GM18499 (cell line): ENCODE results near the gene HBEGF.

ENCODE experiments used
- ATAC-seq: cut with Tn5 transposase; IDR thresholded peaks from one replicate; pipeline ENCODE4 v1.9.1; 2021; ENCODE audit warnings: moderate number of reproducible peaks; ENCODE audit not compliant: insufficient read depth, unreplicated experiment

Gene HBEGF

GRCh38 chr5:140310434-140310833 lies 36.0 kb downstream of the HBEGF start:
- no peak for ATAC-seq

GRCh38 chr5:140309706-140310249 lies 36.6 kb downstream of the HBEGF start:
- no peak for ATAC-seq

GRCh38 chr5:140305471-140305870 lies 40.9 kb downstream of the HBEGF start:
- no peak for ATAC-seq

GRCh38 chr5:140303966-140304365 lies 42.4 kb downstream of the HBEGF start:
- no peak for ATAC-seq

GRCh38 chr5:140302786-140303639 lies 43.4 kb downstream of the HBEGF start, which contains the start of gene PFDN1:
Gene PFDN1, minus strand, starts transcription at chr5:140303101. Its CDS starts 28 bp downstream, at chr5:140303073.
- peak; percentile 64 for ATAC-seq

DNA sequence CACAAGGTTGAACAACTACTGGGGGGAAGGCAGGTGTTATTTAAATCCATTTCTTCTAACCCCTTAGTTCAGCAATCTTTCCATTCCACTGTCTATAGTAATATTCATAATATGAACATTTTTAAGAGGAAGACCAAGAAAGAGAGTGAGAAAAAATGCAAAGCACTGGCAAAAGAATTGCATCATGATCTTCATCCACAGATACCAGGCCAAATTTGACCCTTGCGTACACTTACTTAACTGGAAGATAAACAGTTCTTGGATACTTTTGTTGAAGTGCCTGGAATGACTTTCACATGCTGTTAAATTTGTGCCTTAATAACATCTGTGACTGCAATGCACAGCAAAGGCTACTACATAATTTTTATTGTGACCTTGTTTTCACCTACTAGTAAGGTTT lies 45.3 kb downstream of the HBEGF start:
- no peak for ATAC-seq

DNA sequence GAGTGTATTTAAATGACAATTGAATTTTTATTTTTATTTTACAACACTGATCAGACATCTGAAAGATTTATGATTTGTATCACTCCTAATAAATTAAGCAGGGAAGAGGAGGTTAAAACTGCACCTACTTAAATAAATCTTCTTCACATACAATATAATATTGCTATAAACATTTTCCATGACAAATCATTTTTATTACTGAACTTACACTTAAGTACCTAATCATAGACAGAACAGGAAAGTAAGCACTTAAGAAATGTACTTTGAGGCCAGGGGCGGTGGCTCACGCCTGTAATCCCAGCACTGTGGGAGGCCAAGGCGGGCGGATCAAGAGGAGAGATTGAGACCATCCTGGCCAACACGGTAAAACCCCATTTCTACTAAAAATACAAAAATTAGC lies 47.3 kb downstream of the HBEGF start:
- no peak for ATAC-seq

- ATAC-seq = no peak
Measured at GRCh38 chr5:140298183-140298601, 48.2 kb downstream of the HBEGF start.

DNA sequence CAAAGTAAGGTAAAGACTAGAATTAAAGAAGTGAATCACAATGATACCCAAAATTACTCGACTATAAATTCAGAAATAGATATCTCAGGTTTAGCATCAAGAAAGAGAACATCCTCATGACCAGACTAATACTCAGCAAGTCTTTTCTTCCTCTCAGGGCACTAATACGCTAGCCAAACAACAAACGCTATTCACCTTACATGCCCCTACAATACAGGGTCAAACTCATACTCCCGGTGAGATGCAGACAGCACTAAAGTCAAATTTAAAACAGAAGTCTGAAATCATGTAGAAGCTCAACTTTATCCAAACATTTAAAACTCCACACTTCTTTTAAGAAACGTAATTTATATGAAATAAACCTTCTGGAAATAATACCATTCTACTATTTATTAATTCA lies 49.1 kb downstream of the HBEGF start:
- no peak for ATAC-seq

- no peak for ATAC-seq
Measured at GRCh38 chr5:140296289-140296688, 50.1 kb downstream of the HBEGF start.

DNA sequence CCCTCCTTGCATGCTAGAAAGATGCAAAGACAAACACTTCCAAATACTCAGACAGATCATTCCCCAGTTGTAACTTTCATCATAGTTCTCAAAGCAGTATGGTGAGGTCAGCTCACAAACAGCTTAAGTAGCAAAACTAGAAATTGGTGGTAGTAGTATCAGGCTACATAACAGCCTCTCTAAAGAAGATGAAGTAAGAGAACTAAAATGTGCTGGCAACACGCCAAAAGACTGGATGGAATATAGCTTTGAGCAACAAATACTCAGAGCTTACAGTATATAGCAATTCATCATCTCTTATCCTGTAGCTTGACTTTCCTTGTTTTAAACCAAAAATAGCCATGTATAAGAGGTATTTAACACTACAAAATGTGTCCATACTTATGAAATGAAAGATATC lies 51.0 kb downstream of the HBEGF start:
- no peak for ATAC-seq

DNA sequence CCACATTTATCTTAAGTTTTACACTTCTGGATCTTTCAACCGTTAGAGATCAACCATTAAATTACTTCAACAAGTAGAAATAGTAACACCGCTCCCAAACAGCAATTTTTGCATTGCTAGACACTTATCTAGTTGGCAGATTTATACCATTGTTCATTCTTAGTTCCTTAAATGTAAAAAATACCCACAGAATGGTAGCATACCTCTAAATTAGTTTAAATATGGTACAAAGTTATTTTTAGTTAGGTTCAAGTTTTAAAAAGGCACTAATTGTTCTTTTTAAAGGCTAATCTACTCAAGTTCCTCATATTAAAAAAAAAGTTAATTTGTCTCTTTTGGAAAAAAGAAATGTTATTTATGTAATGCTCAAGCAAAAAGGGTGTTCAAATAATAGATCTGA lies 51.6 kb downstream of the HBEGF start:
- no peak for ATAC-seq

DNA sequence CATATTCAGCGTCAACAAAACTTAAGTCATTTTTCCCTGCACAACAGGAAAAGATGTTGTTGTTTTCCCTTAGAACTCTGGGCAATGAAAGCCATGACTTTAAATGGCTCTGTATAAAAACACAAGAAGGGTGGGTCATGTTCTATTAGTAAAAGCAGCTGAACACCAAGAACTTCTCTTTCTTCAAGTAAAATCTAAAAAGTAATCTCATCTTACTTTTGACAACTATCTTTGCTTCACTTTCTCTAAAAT lies 52.6 kb downstream of the HBEGF start:
- ATAC-seq = no peak

GRCh38 chr5:140293091-140293848 lies 53.1 kb downstream of the HBEGF start:
- no peak for ATAC-seq

DNA sequence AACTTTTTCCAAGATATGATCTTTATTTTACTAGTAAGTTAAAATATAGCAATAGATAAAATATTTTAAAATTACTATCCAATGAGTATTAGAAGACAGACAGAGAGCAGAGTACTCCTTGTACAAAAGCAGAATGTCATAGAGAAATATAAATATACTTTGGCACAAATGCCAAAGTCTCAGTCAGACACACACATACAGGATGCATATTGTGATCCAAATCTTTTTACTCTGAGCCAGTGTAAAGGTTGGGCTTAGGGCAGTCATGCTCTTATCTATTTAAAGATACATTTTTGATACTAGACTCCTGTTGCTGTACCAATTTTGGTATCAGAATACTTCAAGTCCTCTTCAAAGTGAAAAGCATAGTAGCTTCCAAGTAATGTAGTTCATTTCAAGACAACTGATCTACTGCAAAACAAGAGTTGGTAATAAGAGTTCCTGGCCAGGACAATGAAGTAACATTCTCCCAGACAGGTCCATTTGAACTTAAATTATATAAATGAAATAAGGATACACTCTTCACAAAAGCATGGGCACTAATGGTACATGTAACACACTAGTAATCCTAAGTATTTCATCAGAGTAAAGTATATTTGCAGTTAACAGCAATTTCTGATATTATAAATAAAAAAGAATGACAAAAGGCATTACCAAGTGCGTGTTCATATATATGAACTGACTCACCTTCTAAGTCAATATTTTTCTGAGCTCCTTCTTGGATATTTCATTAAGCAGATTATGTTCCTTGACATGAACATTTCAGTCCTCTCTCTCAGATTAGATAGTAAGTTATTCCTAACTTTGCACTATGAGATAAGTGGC lies 54.0 kb downstream of the HBEGF start:
- ATAC-seq = no peak

GRCh38 chr5:140287801-140288521 lies 58.4 kb downstream of the HBEGF start:
- no peak for ATAC-seq

- ATAC-seq = no peak
Measured at GRCh38 chr5:140286424-140286823, 60.0 kb downstream of the HBEGF start.

DNA sequence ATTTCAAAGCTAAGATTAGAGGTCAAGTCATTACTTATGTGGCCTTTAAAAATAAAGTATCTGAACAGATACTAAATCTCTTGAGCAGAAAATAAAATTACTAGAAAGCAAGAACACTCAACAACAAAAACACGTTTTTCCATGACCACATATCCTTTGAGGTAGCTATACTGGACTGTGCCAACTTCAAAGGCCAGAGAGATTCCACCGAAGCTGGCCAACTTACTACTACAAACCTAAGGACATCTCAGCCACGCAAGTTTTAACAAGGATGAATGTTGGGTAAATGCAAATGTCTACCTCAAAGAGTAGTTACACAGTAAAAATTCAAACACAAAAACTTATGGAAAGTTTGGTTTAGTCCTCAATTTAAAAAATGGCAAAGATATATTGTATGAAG lies 62.4 kb downstream of the HBEGF start:
- no peak for ATAC-seq
